Thyroid gland (tissue), 4 donors: Measurements from ENCODE around the gene SYS1.

Experiments
- POLR2A ChIP-seq, 2 donors: fragments of 450-650 bp; IDR thresholded peaks; one replicate each; pipeline ENCODE4 v1.6.1; 2017; ENCODE audit warnings: antibody characterized with exemption in 2 of 2, mild to moderate bottlenecking in 2 of 2, moderate library complexity in 1 of 2
- TF ChIP-seq, protein P1 (sequence below), 6 experiments: fragments of 200-600 bp in 3 of 6; fragments of 450-650 bp in 3 of 6; sonication (generic) in 3 of 6; IDR thresholded peaks; one replicate each; pipeline ENCODE4 v1.5.1; 2016 to 2019; ENCODE audit warnings: antibody characterized with exemption in 6 of 6, mild to moderate bottlenecking in 2 of 6, inconsistent platforms in 1 of 6, moderate library complexity in 1 of 6

DNA sequence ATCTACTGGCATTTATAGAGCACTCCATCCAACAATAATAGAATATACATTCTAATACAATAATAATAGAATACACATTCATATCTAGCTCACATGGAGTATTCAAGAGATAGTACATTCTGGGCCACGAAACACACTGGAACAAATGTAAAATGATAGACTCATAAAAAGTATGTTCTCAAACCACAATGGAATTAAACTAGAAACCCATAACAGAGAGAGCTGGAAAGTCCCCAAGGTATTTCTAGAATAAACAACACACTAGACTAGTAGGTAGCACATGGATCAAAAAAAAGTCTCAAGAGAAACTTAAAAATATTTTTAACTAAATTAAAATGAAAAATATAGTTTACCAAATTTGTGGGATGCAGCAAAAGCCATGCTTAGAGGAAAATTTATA, 24.3 kb downstream of the SYS1 start:
- TF ChIP-seq, protein P1, sequence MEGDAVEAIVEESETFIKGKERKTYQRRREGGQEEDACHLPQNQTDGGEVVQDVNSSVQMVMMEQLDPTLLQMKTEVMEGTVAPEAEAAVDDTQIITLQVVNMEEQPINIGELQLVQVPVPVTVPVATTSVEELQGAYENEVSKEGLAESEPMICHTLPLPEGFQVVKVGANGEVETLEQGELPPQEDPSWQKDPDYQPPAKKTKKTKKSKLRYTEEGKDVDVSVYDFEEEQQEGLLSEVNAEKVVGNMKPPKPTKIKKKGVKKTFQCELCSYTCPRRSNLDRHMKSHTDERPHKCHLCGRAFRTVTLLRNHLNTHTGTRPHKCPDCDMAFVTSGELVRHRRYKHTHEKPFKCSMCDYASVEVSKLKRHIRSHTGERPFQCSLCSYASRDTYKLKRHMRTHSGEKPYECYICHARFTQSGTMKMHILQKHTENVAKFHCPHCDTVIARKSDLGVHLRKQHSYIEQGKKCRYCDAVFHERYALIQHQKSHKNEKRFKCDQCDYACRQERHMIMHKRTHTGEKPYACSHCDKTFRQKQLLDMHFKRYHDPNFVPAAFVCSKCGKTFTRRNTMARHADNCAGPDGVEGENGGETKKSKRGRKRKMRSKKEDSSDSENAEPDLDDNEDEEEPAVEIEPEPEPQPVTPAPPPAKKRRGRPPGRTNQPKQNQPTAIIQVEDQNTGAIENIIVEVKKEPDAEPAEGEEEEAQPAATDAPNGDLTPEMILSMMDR (IDR thresholded peaks at IDR 0.05), result no peak
- no peak for TF ChIP-seq POLR2A (IDR thresholded peaks at IDR 0.05)
